ENCODE data around the gene SMYD4.

Gene SMYD4

GRCh38 chr17:1730326-1731193 lies 99.1 kb downstream of the SMYD4 start:
- ATAC-seq: no peak
- no peak for DNase-seq

DNA sequence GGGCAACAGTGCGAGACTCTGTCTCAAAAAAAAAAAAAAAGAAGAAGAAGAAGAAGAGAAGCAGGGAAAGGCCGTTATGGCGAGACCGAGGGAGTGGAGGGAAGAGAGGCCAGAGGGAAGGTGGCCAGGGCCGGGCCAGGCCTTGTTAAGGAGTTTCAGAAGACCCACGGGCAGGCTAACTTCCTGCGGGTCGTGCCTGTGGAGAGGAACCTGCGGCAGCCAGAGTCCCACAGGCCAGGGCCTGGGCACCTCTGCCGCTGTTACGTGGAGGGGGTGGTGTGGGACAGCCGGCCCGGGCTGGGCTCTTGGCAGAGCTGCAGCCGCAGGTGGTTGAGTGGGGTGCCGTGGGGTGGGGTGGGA lies 99.8 kb downstream of the SMYD4 start:
- DNase-seq (no peak), ATAC-seq (no peak)
